ELF-1 (cell line): ENCODE results near the gene NIPAL3.
A peak's percentile ranks its signal among the peaks of the same experiment; 100 is the strongest.

Experiments used
- DNase-seq: peaks from one replicate; pipeline ENCODE4 v3.0.0-alpha.2; 2016; ENCODE audit warnings: low read depth, low spot score

The NIPAL3 gene

DNA sequence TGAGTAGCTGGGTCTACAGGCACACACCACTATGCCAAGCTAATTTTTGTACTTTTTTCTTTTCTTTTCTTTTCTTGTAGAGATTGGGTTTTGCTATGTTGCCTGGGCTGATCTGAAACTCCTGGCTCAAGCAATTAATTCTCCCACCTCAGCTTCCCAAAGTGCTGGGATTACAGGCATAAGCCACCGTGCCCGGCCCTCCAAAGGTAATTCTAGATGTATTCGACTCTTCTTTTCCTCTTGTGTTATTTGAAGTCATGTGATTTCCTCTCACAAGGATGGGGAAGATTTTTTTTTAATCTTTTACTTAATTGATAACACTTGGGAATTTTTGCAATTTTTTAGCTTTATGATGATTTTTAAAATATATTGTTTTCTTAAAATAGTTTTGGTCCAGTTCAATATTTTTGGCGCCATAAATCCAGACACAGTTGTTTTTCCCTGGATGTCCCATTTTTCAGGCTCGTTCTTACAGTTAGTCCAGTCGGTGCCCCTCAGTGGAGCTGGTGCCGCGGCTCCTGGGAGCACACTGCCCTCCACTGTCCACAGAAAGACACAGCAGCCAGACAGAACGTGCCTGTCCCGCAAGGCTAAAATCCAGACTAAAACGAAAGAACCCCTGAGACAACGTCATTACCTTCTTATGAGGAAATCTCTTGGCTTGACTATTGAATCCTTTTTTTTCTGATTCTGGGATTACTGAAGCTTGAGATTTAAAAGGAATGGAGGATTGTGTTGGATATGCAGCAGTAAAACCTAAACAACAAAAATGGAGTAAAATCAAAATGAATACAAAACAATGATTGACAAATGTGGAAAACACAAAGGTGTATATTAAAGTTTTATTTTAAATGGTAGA, 24.4 kb upstream of the NIPAL3 start:
- peak; percentile 83 for DNase-seq

GRCh38 chr1:24391882-24392603, 23.6 kb upstream of the NIPAL3 start:
- DNase-seq: peak; percentile 94

- no peak for DNase-seq
Measured at GRCh38 chr1:24392604-24392946, 23.0 kb upstream of the NIPAL3 start.

DNA sequence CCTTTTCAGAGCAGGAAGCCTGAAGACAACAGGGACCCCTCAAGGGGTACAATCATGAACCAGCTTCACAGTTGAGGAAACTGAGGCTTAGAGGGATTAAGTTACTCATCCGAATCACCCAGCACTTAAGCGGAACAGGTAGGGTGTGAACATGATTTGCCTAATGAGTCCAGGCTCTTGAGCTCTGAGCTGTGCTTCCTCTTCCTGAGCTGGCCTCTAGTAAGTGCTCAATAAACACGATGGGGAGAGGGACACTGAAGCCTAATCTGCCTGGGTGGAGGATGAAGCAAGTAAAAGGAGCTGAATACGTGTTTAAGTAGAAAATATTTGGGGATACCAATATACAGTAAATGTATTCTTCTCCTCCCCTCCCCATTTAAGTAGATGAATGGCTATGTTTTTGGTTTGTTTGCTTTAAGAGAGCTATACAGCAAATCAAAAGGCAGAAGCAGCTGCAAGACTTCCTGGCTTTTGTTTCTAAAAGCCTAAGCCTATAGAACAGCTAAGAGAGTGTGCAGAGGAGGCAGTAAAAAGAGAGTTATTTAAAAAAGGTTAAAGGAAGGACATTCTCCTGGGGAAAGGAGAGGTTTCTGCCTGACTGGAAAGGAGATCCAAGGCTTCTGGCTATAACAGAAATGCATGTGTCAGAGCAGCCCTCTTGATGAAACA, 22.5 kb upstream of the NIPAL3 start:
- DNase-seq: no peak

DNA sequence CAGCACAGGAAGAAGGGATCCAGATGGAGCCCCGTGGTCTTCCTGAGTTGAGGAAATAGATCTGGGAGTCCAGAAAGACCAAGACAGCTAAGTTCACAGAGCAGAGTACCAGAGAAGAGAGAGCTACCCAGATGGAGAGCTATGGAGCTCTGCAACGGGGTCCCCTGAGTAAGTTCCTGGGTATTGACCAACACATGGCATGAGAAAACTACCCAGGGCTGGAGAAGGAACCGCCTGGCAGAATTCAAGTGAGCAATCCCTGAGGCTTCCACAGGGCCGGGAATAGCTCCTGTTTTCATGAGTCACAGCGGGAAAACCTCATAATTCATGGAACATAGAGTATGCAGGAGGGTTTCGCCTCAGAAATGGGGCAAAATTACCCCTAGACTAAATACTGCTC, 21.7 kb upstream of the NIPAL3 start:
- no peak for DNase-seq

GRCh38 chr1:24400065-24400464, 15.5 kb upstream of the NIPAL3 start:
- no peak for DNase-seq

DNA sequence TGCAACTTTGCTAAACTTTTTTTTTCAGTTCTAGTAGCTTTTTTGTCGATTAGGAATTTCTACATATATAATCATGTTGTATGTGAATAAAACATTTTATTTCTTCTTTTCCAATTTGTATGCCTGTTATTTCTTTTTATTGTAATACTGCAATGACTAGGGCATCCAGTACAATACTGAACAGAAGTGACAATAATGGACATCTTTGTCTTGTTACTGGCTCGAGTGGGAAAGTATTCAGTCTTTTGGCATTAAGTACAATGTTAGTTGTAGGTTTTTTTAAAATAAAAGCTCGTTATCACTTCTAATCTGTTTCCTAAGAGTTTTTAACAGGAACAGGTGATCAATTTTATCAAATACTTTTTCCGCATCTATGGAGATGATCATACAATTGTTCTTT, 11.8 kb upstream of the NIPAL3 start:
- DNase-seq: no peak

DNA sequence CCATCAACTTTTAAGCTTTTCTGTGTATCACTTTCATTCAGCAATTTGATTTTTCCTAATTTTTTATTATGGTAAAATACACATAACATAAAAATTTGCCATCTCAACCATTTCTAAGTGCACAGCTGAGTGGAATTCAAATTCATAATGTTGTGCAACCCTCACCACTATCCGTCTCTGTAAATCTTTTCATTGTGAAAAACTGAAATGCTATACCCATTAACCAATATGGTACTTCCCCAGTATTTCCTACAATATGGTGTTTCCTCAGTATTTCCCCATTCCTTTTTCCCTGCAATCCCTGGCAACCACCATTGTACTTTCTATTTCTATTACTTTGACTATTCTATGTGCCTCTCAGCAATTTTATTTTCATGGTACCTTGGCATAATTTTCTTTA, 8.8 kb upstream of the NIPAL3 start:
- DNase-seq: no peak

GRCh38 chr1:24409535-24409934, 6.1 kb upstream of the NIPAL3 start:
- DNase-seq: no peak

- DNase-seq: no peak
Measured at GRCh38 chr1:24410750-24411149, 4.9 kb upstream of the NIPAL3 start.

- DNase-seq: no peak
Measured at GRCh38 chr1:24411963-24412362, 3.6 kb upstream of the NIPAL3 start.

DNA sequence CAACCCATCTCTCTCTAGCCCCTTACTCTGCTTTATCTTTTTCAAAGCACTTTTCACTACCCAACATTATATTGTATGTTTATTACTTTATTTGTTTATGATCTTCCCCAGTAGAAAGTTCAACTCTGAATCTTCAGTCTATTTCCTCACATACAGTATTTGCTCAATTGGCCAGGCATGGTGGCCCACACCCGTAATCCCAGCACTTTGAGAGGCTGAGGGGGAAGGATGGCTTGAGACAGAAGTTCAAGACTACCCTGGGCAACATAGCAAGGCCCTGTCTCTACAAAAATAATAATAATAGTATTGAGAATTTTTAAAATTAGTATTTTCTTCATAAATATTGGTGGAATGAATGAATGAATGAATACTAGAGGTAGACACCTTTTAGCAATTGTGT, 3.2 kb upstream of the NIPAL3 start:
- no peak for DNase-seq

- DNase-seq: peak; percentile 97
Measured at GRCh38 chr1:24413350-24414163, 2.0 kb upstream of the NIPAL3 start, which contains the start of gene STPG1. TSS of gene STPG1 (minus strand) at chr1:24413782. CDS start at chr1:24401388, 12,394 bp downstream.

GRCh38 chr1:24414775-24415333, 748 bp upstream of the NIPAL3 start:
- no peak for DNase-seq

DNA sequence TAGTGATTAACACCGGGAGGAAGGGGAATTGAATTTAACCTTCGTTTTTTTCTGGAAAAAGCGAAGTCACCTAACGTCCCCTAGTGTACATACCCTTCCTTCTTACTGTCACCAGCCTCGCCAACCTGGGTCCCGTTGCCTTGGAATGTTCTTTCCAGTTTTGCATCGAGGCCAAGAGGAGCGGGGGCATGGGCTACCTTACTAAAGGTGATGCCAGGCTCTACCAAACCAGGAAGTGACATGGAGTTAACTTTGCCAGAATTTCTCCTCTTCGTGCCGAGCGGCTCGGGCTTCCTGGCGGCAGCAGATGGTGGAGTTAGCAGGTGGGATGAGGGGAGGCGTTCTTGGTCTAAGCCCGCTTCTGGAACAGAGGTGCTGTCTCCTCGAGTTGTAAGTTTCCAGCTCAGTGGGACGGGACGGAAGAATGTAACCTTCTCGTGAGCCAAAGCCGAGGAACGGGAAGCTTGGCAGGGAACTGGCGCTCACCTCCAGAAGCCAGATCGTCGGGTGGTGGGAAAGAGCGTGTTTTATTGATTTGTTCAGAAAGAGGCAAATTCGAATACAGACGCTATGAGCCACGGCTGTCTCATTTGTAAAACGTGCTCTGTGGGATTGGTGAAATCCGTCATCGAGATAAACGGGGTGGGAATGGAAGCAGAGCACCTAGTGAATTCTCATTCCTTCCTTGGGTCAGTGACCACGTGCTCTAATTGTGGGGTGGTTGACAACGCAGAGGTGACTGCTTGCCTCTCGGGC, 486 bp downstream of the NIPAL3 start:
- DNase-seq: no peak

DNA sequence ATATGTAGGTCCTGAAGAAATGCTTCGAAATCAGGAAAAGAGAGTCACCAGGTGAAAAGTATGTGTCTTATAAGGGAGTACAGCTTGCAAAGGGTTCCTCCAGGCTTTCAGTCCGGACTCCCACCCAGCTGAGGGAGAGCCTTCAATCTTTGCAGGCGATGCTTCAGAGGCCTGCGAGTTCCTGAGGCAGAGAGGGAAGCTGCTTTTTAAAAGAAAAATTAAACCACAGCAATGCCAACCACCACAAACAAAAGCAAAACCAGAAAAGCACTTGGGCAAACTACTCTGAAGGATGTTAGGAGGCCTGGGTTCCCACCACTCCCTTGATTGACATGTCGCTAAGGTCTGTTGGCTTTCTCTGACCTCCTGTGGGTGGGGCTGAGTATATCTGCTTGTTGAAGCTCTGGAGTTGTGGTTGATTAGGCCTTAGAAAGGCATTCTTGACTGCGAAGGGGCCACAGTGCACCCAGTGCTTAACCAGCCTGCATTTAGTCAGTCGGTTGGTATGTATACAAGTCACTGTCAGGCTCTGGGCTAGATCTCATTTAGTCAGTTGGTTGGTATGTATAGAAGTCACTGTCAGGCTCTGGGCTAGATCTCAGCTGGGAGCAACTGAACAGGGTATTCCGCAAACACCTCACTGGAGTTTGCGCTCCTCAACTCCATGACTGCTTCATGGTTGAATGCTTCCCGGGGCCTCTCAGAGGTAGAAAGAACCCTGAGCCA, 1.2 kb downstream of the NIPAL3 start:
- DNase-seq: peak; percentile 83

DNA sequence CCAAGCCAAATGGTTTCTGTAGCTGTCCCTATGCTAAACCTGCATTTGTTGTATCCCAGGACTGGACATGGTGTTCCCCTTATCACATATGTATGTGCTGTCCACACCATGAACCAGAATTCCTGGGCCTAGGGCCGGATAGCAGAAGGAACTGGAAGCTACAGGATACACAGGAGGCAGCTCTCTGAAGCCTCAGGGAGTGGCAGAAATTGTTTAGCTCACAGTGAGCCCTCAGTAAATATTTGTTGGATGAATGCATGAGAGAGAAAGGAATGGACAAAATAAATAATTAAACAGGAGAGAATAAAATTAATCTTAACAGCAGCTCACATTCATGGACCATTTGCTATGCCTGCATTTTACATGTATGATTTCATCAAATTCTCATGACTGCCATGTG, 2.1 kb downstream of the NIPAL3 start:
- no peak for DNase-seq

GRCh38 chr1:24418898-24419628, 3.5 kb downstream of the NIPAL3 start:
- DNase-seq: peak; percentile 68

DNA sequence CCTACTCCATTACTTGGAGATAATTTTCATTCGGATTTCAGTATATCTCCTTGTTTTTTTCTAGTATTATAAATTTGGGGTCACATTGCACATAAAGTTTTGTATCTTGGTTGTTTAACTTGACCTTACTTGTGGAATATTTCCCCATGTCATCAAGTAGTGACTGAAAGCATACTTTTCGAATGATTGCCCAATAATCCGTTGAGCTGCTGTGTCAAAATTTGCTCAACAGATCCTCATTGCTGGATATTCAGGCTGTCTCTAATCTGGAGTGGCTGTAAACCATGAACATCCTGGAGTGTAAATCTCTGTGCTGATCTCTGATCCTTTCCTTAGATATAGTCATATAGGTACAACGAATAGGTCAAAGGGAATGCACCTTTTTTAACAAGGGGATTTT, 4.9 kb downstream of the NIPAL3 start:
- DNase-seq: no peak
